ENCODE measurements around the gene MIDN. TPM values are rescaled to one million over a fixed set of nuclear protein-coding genes. Genes with fewer than 3 reads are reported as not detected.

MIDN gene
- total and polyA plus RNA-seq, 2 experiments from 2014 or later, result 4.0 to 9.4 TPM

DNA sequence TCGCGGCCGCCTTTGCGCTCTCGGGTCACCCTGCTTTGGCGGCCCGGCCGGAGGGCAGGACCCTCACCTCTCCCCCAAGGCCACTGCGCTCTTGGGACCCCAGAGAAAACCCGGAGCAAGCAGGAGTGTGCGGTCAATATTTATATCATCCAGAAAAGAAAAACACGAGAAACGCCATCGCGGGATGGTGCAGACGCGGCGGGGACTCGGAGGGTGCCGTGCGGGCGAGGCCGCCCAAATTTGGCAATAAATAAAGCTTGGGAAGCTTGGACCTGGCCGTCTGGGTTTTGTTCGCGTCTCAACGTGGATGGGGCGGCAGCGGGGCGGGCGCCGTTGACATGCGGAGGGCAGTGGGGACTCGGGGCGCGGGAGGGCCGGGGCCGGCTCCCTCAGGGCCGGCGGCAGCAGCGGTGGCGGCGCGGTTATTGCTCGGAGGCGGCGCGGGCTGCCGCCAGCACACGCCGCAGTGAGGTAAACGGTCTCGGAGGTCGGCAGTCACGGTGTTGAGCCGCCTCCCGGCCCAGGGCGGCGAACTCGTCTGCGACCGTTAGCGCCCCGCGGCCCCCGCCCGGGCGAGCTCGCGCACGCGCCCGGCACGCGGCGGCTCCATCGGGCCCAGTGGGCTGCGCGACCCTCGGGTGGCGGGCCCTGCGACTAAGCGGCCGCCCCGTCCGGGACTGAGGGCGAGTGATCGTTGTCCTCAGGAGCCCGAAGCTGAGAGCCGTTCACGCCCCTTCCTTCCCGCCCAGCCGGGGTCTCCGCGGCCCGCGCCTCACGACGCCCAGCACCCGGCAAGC lies 20.0 kb upstream of the MIDN start:
- in situ Hi-C loops (cut with MboI), result no loop called here
- Histone ChIP-seq H4K20me1 (ENCODE audit: insufficient read depth) (no peaks in the 10 kb centered on the region), H3F3A (ENCODE audit: insufficient read depth) (0 out of 2 replicates have a peak, but pooled peaks cover 5% of the 10 kb centered on the region), H3K4me1 (ENCODE audit: insufficient read depth) (no peaks in the 10 kb centered on the region), H3K27ac (no peak overlapping the region), H3K4me3 (no peak overlapping the region), H3K9me2 (ENCODE audit: insufficient read depth) (no peaks in the 10 kb centered on the region), H3K9ac (no peak overlapping the region), H2AFZ (no peak overlapping the region), H3K4me2 (ENCODE audit: unreplicated experiment) (no peak overlapping the region), H3K36me3 (ENCODE audit: low read depth) (0 out of 2 replicates have a peak, but pooled peaks cover 3% of the 10 kb centered on the region), H3K9me3 (ENCODE audit: low read depth) (no peaks in the 10 kb centered on the region), H3K79me2 (ENCODE audit: insufficient read depth) (no peaks in the 10 kb centered on the region), H3K27me3 (replicated peaks; ENCODE audit: insufficient read depth) (no peaks in the 10 kb centered on the region)
- 97 to 98% methylated on average over 35 to 100 of the region's 100 CpGs for WGBS, 2 experiments (ENCODE audit: low coverage in 1 of 2, low lambda C conversion rate in 2 of 2, missing lambda C conversion rate in 2 of 2)
- no peak for DNase-seq
- no peak for TF ChIP-seq EZH2 (IDR thresholded peaks at IDR 0.05; ENCODE audit: insufficient read depth, poor library complexity, severe bottlenecking)
- no peak for TF ChIP-seq EZH2phosphoT487 (IDR thresholded peaks at IDR 0.05; ENCODE audit: insufficient read depth, low read depth)

DNA sequence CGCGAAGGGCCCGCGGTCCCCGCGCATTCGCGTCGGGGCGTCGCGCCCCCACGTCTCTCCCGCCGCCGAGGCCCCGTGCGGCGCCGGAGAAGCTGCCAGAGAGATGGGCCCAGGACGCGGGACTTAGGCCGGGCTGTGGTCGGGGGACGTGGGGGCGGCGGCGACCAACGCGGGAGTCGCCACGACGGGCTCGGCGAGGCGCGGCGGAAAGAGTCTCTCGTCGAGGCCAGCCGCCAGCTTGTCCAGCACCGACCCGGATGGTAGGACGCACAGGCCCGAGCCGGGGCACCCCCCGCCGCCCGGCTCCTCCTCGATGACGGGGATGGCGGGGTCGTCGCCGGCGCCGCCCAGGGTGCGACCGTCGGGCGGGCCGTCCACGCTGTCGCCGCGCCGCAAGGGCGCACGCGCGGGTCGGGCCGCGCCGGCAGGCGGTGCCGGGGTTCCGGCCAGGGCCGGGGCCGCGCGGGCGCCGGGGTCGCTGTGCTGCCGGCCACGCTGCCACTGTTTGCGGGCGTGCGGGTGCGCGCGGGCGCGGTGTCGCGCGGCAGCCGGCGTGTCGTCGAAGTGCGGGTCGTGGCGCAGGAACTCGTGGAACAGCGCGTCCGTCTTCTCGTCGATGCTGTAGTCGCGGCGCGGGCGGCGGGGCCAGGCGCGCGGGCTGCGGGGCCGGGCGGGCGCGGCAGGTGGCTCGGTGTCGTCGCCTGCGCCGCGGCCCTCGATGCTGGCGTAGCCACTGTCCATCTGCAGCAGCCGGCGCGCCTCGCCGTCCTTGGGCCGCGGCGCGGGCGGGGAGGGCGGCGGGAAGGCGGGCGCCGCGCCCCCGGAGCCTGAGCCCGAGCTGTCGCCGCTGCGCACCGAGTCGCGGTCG lies 19.1 kb upstream of the MIDN start:
- H3K36me3 ChIP-seq (ENCODE audit: low read depth), result 0 out of 2 replicates have a peak, but pooled peaks cover 3% of the 10 kb centered on the region

DNA sequence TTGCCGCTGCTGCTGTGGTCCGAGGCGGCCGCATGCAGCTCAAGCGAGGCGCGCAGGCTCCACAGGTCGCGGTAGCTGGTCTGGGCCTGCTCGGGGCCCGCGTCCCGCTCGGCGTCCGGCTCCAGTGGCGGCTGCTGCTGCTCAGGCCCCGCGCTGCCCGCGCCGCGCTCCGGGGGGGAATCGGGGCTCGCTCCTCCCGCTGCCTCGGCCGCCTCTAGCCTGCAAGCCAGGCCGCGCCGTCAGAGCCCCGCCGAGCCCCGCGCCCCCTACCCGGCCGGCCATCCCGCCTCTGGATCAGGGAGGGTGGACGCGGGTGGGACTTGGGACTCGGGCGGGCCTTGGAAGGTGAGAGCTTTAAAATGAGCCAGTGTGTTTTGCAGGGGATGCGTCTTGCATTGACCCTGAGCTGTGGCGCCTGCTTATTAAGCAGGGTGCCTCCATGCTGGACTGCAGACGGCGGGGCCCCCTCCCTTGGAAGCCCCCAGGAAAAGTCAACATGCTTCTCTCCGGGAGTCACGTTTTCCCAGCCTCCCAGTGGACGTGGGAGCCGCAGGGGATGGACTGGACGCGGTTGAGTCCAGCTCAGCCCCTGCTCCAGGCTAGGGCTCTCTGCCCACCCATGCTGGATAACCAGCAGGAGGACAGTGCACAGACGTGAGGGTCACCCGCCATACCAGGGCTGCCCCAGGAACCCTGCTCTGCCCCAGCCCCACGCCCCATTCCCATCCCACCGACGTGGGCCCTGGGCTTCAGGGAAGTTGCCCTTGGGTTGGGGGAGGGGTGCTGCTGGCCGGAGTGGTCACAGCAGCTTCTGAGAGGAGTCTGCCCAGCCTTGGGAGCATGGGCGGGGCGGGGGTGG lies 18.2 kb upstream of the MIDN start:
- DNase-seq, result no peak
- Histone ChIP-seq H3K9me2 (ENCODE audit: insufficient read depth) (no peaks in the 10 kb centered on the region), H3K36me3 (ENCODE audit: low read depth) (0 out of 2 replicates have a peak, but pooled peaks cover 3% of the 10 kb centered on the region), H3K9ac (no peak overlapping the region), H4K20me1 (ENCODE audit: insufficient read depth) (no peaks in the 10 kb centered on the region), H3K4me2 (ENCODE audit: unreplicated experiment) (no peak overlapping the region), H3K4me1 (ENCODE audit: insufficient read depth) (no peaks in the 10 kb centered on the region), H3F3A (ENCODE audit: insufficient read depth) (0 out of 2 replicates have a peak, but pooled peaks cover 5% of the 10 kb centered on the region), H2AFZ (no peak overlapping the region), H3K27ac (no peak overlapping the region), H3K79me2 (ENCODE audit: insufficient read depth) (no peaks in the 10 kb centered on the region), H3K4me3 (no peak overlapping the region), H3K27me3 (replicated peaks; ENCODE audit: insufficient read depth) (no peaks in the 10 kb centered on the region), H3K9me3 (ENCODE audit: low read depth) (no peaks in the 10 kb centered on the region)
- in situ Hi-C loops (cut with MboI), result no loop called here
- TF ChIP-seq EZH2phosphoT487 (IDR thresholded peaks at IDR 0.05; ENCODE audit: insufficient read depth, low read depth), result no peak
- TF ChIP-seq EZH2 (IDR thresholded peaks at IDR 0.05; ENCODE audit: insufficient read depth, poor library complexity, severe bottlenecking), result no peak
- 82 to 90% methylated on average over 19 to 60 of the region's 61 CpGs for WGBS, 2 experiments (ENCODE audit: low coverage in 1 of 2, low lambda C conversion rate in 2 of 2, missing lambda C conversion rate in 2 of 2)

More for the DNA sequence above, 19.1 kb upstream of the MIDN start:
- H3K4me2 ChIP-seq (ENCODE audit: unreplicated experiment), result no peak overlapping the region
- no peak overlapping the region for H3K9ac ChIP-seq
- no peaks in the 10 kb centered on the region for H3K27me3 ChIP-seq (replicated peaks; ENCODE audit: insufficient read depth)
- H3K4me3 ChIP-seq, result no peak overlapping the region
- no peak overlapping the region for H3K27ac ChIP-seq
- H3K9me2 ChIP-seq (ENCODE audit: insufficient read depth), result no peaks in the 10 kb centered on the region
- H4K20me1 ChIP-seq (ENCODE audit: insufficient read depth), result no peaks in the 10 kb centered on the region
- no peaks in the 10 kb centered on the region for H3K9me3 ChIP-seq (ENCODE audit: low read depth)
- H2AFZ ChIP-seq, result no peak overlapping the region
- no peaks in the 10 kb centered on the region for H3K79me2 ChIP-seq (ENCODE audit: insufficient read depth)
- WGBS, 2 experiments (ENCODE audit: low coverage in 1 of 2, low lambda C conversion rate in 2 of 2, missing lambda C conversion rate in 2 of 2), result 96 to 99% methylated on average over 48 to 158 of the region's 158 CpGs
- 0 out of 2 replicates have a peak, but pooled peaks cover 5% of the 10 kb centered on the region for H3F3A ChIP-seq (ENCODE audit: insufficient read depth)
- TF ChIP-seq EZH2 (IDR thresholded peaks at IDR 0.05; ENCODE audit: insufficient read depth, poor library complexity, severe bottlenecking) (no peak), EZH2phosphoT487 (IDR thresholded peaks at IDR 0.05; ENCODE audit: insufficient read depth, low read depth) (no peak)
- in situ Hi-C loops (cut with MboI), result no loop called here
- H3K4me1 ChIP-seq (ENCODE audit: insufficient read depth), result no peaks in the 10 kb centered on the region
- no peak for DNase-seq

Data from GM23248 (cell line).